ENCODE measurements around the gene ALDOC. TPM values are rescaled to one million over a fixed set of nuclear protein-coding genes. Genes with fewer than 3 reads are reported as not detected.

The ALDOC gene
- total RNA-seq, 1 donor from 2014 or later: 329 TPM

- H3K9me3 ChIP-seq (replicated peaks): no peaks in the 10 kb centered on the region
- no peak for DNase-seq
- no peaks in the 10 kb centered on the region for H3K36me3 ChIP-seq
- TF ChIP-seq, protein P1, sequence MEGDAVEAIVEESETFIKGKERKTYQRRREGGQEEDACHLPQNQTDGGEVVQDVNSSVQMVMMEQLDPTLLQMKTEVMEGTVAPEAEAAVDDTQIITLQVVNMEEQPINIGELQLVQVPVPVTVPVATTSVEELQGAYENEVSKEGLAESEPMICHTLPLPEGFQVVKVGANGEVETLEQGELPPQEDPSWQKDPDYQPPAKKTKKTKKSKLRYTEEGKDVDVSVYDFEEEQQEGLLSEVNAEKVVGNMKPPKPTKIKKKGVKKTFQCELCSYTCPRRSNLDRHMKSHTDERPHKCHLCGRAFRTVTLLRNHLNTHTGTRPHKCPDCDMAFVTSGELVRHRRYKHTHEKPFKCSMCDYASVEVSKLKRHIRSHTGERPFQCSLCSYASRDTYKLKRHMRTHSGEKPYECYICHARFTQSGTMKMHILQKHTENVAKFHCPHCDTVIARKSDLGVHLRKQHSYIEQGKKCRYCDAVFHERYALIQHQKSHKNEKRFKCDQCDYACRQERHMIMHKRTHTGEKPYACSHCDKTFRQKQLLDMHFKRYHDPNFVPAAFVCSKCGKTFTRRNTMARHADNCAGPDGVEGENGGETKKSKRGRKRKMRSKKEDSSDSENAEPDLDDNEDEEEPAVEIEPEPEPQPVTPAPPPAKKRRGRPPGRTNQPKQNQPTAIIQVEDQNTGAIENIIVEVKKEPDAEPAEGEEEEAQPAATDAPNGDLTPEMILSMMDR (IDR thresholded peaks at IDR 0.05; ENCODE audit: borderline replicate concordance): no peak
- H3K27ac ChIP-seq (replicated peaks): no peak overlapping the region
- H3K4me3 ChIP-seq: no peak overlapping the region
- H3K27me3 ChIP-seq (ENCODE audit: low read depth): peaks cover 26% of the 10 kb centered on the region
- intact Hi-C loops (cut with micrococcal nuclease): no loop called here
- no peaks in the 10 kb centered on the region for H3K4me1 ChIP-seq
Measured at GRCh38 chr17:28532050-28532960, 44.4 kb downstream of the ALDOC start.

DNA sequence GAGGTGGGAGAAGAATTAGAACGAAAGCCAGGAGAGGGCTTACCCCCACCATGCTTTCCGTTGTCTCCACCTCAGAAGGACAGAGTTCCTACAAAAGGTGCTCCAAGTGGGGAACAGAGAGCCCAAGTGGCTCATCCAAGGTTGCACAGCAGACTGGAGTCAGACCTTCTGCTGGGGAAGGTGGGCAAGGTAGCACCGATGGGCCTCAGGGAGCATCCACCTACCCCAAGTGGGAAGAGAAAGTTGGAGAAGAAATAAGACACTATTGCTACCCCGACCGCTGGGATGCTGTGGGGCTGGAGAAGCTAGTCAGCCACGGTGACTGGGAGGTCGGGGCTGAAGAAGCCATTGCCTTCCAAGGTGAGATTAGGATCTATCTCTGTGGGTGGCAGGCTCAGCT lies 45.8 kb downstream of the ALDOC start:
- TF ChIP-seq, protein P1 (IDR thresholded peaks at IDR 0.05; ENCODE audit: borderline replicate concordance): no peak
- H3K9me3 ChIP-seq (replicated peaks): no peaks in the 10 kb centered on the region
- H3K4me1 ChIP-seq: no peaks in the 10 kb centered on the region
- no peak for DNase-seq
- no peaks in the 10 kb centered on the region for H3K36me3 ChIP-seq
- intact Hi-C loops (cut with micrococcal nuclease): no loop called here
- no peak overlapping the region for H3K27ac ChIP-seq (replicated peaks)
- peaks cover 26% of the 10 kb centered on the region for H3K27me3 ChIP-seq (ENCODE audit: low read depth)
- H3K4me3 ChIP-seq: no peak overlapping the region

DNA sequence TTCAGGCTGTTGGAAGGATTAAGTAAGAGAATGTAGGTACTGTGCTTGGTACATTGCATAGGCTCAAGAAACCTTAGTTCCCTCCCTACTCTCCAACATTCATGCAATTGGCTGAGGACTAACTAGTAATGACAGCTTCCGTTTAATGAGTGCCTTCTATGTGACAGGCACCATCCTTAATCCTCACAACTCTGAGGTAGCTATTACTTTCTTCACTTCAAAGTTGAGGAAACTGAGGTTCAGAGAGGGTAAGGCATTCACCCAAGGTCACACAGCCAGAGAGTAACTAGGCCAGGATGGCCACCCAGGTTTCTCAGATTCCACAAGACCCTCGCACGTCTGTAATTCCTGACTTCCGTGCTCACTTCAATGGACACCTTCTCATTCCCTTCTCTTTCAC lies 46.4 kb downstream of the ALDOC start:
- no peak for DNase-seq
- intact Hi-C loops (cut with micrococcal nuclease): no loop called here

GRCh38 chr17:28529013-28529400 lies 47.7 kb downstream of the ALDOC start:
- no peak overlapping the region for H3K27ac ChIP-seq (replicated peaks)
- TF ChIP-seq, protein P1 (IDR thresholded peaks at IDR 0.05; ENCODE audit: borderline replicate concordance): no peak
- no peaks in the 10 kb centered on the region for H3K9me3 ChIP-seq (replicated peaks)
- no peak for DNase-seq
- no peak overlapping the region for H3K4me3 ChIP-seq
- no peaks in the 10 kb centered on the region for H3K4me1 ChIP-seq
- H3K36me3 ChIP-seq: no peaks in the 10 kb centered on the region
- intact Hi-C loops (cut with micrococcal nuclease): no loop called here
- H3K27me3 ChIP-seq (ENCODE audit: low read depth): peaks cover 26% of the 10 kb centered on the region

More for the DNA sequence above, 46.4 kb downstream of the ALDOC start:
- H3K4me1 ChIP-seq: no peaks in the 10 kb centered on the region
- no peaks in the 10 kb centered on the region for H3K9me3 ChIP-seq (replicated peaks)
- TF ChIP-seq, protein P1 (IDR thresholded peaks at IDR 0.05; ENCODE audit: borderline replicate concordance): no peak
- no peak overlapping the region for H3K4me3 ChIP-seq
- no peaks in the 10 kb centered on the region for H3K36me3 ChIP-seq
- H3K27ac ChIP-seq (replicated peaks): no peak overlapping the region
- peaks cover 26% of the 10 kb centered on the region for H3K27me3 ChIP-seq (ENCODE audit: low read depth)

GRCh38 chr17:28528327-28529012 lies 48.2 kb downstream of the ALDOC start:
- no peak overlapping the region for H3K4me3 ChIP-seq
- no peaks in the 10 kb centered on the region for H3K9me3 ChIP-seq (replicated peaks)
- no peak for DNase-seq
- H3K27ac ChIP-seq (replicated peaks): no peak overlapping the region
- intact Hi-C loops (cut with micrococcal nuclease): no loop called here
- peaks cover 26% of the 10 kb centered on the region for H3K27me3 ChIP-seq (ENCODE audit: low read depth)
- H3K4me1 ChIP-seq: no peaks in the 10 kb centered on the region
- no peaks in the 10 kb centered on the region for H3K36me3 ChIP-seq
- TF ChIP-seq, protein P1 (IDR thresholded peaks at IDR 0.05; ENCODE audit: borderline replicate concordance): no peak

Data from left ventricle myocardium inferior (tissue), 1 donor.